Measurements from ENCODE around the gene MYO7A.

- TF ChIP-seq POLR2A (IDR thresholded peaks at IDR 0.05; ENCODE audit: low read length) (no peak), GATA1 (IDR thresholded peaks at IDR 0.05; ENCODE audit: low read depth, low read length) (no peak)
Measured at GRCh38 chr11:77136784-77137420, 8.9 kb downstream of the MYO7A start.

Measured in erythroblast (primary cell).